H1 (cell line): ENCODE results near the gene CMSS1. TPM values are rescaled to one million over a fixed set of nuclear protein-coding genes. Genes with fewer than 3 reads are reported as not detected.

Experiments used
- microRNA-seq, 2 experiments: library from miRNA; unstranded; fragments of <30 nt; microRNA quantifications; one replicate each; pipeline versions ENCODE4 to v1.2.0, GENCODE V29; 2016 to 2020; ENCODE audit warnings: borderline microRNAs expressed in 2 of 2, borderline number of aligned reads in 2 of 2, borderline replicate concordance in 1 of 2
- polyA plus RNA-seq, 7 experiments: library from polyadenylated mRNA; depleted of rRNA in 3 of 7; stranded (reverse) in 5 of 7; unstranded in 2 of 7; fragments of >200 nt in 5 of 7; fragments of 200-250 nt in 2 of 7; gene quantifications; 1 replicate in 5 of 7; 2 replicates in 1 of 7; 4 replicates in 1 of 7; pipeline versions ENCODE4 v1.2.1 to v1.2.3, GENCODE V29; 2011 to 2013; ENCODE audit warnings: missing spikeins in 2 of 7, mixed read lengths in 2 of 7
- small RNA-seq: library from polyadenylated mRNA; stranded (forward); fragments of <200 nt; extraction: miRNeasy Mini kit (QIAGEN cat#:217004); gene quantifications from one replicate; pipeline ENCODE3, GENCODE V24; 2013; ENCODE audit not compliant: insufficient read depth
- total RNA-seq: library from RNA; stranded (reverse); fragmentation: NEBNext Ultra II Directional; extraction: Animal tissue kit (Norgen Biotek cat#: 25700); gene quantifications from 2 replicates; pipeline ENCODE4 v1.2.1, GENCODE V29; 2021

The CMSS1 gene
- total and polyA plus RNA-seq, 2 of the 8 experiments (the other 6 are each of a cell fraction or from before 2014, with no cell fraction given): 15.2 to 75.1 TPM

Small RNA genes within 50 kb of the gene (microRNA-seq; reads per million reads assigned to microRNA genes)
- gene MIR3921: 0 reads per million in 2 experiments

Small RNA genes within 50 kb of the gene (small RNA-seq; reads per million reads assigned to genes)
- not detected for gene MIR3921

Other genes starting within 250 kb of the CMSS1 start
- gene COL8A1, start 179.3 kb upstream of the CMSS1 start, total RNA-seq: 0.99 and 1.2 TPM in 2 replicates
- 0.21 and 0.35 TPM in 2 replicates for gene COL8A1, start 179.3 kb upstream of the CMSS1 start, polyA plus RNA-seq (2011; rRNA removed)